HG03442 (cell line): Measurements from ENCODE around the gene CTBP1.
"Not testable (repeated sequence)": the region's sequence is repeated elsewhere in the genome, so short reads cannot be mapped to it uniquely, and the experiment has no call there.

Source experiments
- ATAC-seq: cut with Tn5 transposase; IDR thresholded peaks from one replicate; pipeline ENCODE4 v1.9.1; 2021; ENCODE audit warnings: mild to moderate bottlenecking, moderate library complexity; ENCODE audit not compliant: unreplicated experiment

CTBP1 gene

GRCh38 chr4:1239141-1239949 lies 9.6 kb downstream of the CTBP1 start:
- no peak for ATAC-seq

GRCh38 chr4:1238676-1239000 lies 10.3 kb downstream of the CTBP1 start:
- ATAC-seq: no peak

- ATAC-seq: no peak
Measured at GRCh38 chr4:1237981-1238675, 10.8 kb downstream of the CTBP1 start.

GRCh38 chr4:1237261-1237660 lies 11.7 kb downstream of the CTBP1 start:
- ATAC-seq: not testable (repeated sequence)

- not testable (repeated sequence) for ATAC-seq
Measured at GRCh38 chr4:1236836-1237235, 12.1 kb downstream of the CTBP1 start.

GRCh38 chr4:1236103-1236641 lies 12.8 kb downstream of the CTBP1 start:
- ATAC-seq: no peak

- ATAC-seq: no peak
Measured at GRCh38 chr4:1235381-1236102, 13.4 kb downstream of the CTBP1 start.

- ATAC-seq: no peak
Measured at GRCh38 chr4:1234811-1235292, 14.1 kb downstream of the CTBP1 start.

GRCh38 chr4:1234309-1234695 lies 14.6 kb downstream of the CTBP1 start:
- ATAC-seq: no peak

GRCh38 chr4:1233641-1234308 lies 15.2 kb downstream of the CTBP1 start:
- no peak for ATAC-seq

GRCh38 chr4:1232661-1233621 lies 16.0 kb downstream of the CTBP1 start:
- no peak for ATAC-seq

GRCh38 chr4:1231637-1232360 lies 17.1 kb downstream of the CTBP1 start:
- ATAC-seq: no peak

GRCh38 chr4:1230971-1231636 lies 17.8 kb downstream of the CTBP1 start:
- ATAC-seq: no peak

- no peak for ATAC-seq
Measured at GRCh38 chr4:1230316-1230715, 18.6 kb downstream of the CTBP1 start.

GRCh38 chr4:1229117-1229849 lies 19.6 kb downstream of the CTBP1 start:
- no peak for ATAC-seq

- no peak for ATAC-seq
Measured at GRCh38 chr4:1227816-1228215, 21.1 kb downstream of the CTBP1 start.

GRCh38 chr4:1226598-1226997 lies 22.3 kb downstream of the CTBP1 start:
- ATAC-seq: no peak

- ATAC-seq: no peak
Measured at GRCh38 chr4:1226144-1226481, 22.8 kb downstream of the CTBP1 start.
